Smooth muscle cell (in vitro differentiated cells): ENCODE measurements around the gene FLT1. TPM values are rescaled to one million over a fixed set of nuclear protein-coding genes. Genes with fewer than 3 reads are reported as not detected.

Source experiments
- DNase-seq: peaks from one replicate; lab custom pipeline; 2025; ENCODE audit not compliant: unreplicated experiment; lab: John Stamatoyannopoulos, UW
- H2AFZ ChIP-seq: fragments of 200-600 bp; sonication (generic); 2 replicates; pipeline ENCODE4 v1.6.0; 2016; ENCODE audit warnings: antibody characterized with exemption, low read depth, mild to moderate bottlenecking
- H3F3A ChIP-seq: fragments of 200-600 bp; sonication (generic); 2 replicates; pipeline ENCODE4 v1.6.0; 2017; ENCODE audit warnings: antibody characterized with exemption, low read depth
- H3K27ac ChIP-seq: fragments of 200-600 bp; sonication (generic); 2 replicates; pipeline ENCODE4 v1.5.1; 2016; ENCODE audit warnings: low read depth, mild to moderate bottlenecking
- H3K27me3 ChIP-seq: fragments of 200-600 bp; sonication (generic); 2 replicates; pipeline ENCODE4 v1.6.1; 2016; ENCODE audit warnings: low read depth, mild to moderate bottlenecking
- H3K36me3 ChIP-seq: fragments of 200-600 bp; sonication (generic); 2 replicates; pipeline ENCODE4 v1.5.1; 2016; ENCODE audit warnings: low read depth
- H3K4me1 ChIP-seq: fragments of 200-600 bp; sonication (generic); 2 replicates; pipeline ENCODE4 v1.5.1; 2016; ENCODE audit warnings: low read depth
- H3K4me2 ChIP-seq: fragments of 200-600 bp; sonication (generic); 2 replicates; pipeline ENCODE4 v1.6.0; 2016; ENCODE audit warnings: mild to moderate bottlenecking
- H3K4me3 ChIP-seq: fragments of 200-600 bp; sonication (generic); 2 replicates; pipeline ENCODE4 v1.5.1; 2016; ENCODE audit warnings: mild to moderate bottlenecking
- H3K79me2 ChIP-seq: fragments of 200-600 bp; sonication (generic); 2 replicates; pipeline ENCODE4 v1.6.0; 2016; ENCODE audit warnings: low read depth, mild to moderate bottlenecking
- H3K9ac ChIP-seq: fragments of 200-600 bp; sonication (generic); 2 replicates; pipeline ENCODE4 v1.6.0; 2016; ENCODE audit warnings: low read depth
- H3K9me3 ChIP-seq: fragments of 200-600 bp; sonication (generic); replicated peaks from 2 replicates; pipeline ENCODE4 v1.5.1; 2016; ENCODE audit warnings: low read depth
- H4K20me1 ChIP-seq: fragments of 200-600 bp; sonication (generic); 2 replicates; pipeline ENCODE4 v1.6.0; 2016; ENCODE audit warnings: low read depth
- WGBS: methylation state at CpG from one replicate; pipeline ENCODE4 v1.1.7; 2016; ENCODE audit warnings: low lambda C conversion rate; 5-methylcytosine and 5-hydroxymethylcytosine counted together
- polyA plus RNA-seq: library from polyadenylated mRNA; unstranded; fragments of >200 nt; fragmentation: Nextera tagmentation; extraction: Ambion mirVana; gene quantifications from 2 replicates; pipeline ENCODE4 v1.2.1, GENCODE V29; 2016
- total RNA-seq: library from RNA; depleted of rRNA; stranded (reverse); fragments of >200 nt; gene quantifications from 2 replicates; pipeline ENCODE4 v1.2.3, GENCODE V29; 2014
- TF ChIP-seq, protein P1 (sequence below): fragments of 200-600 bp; sonication (generic); IDR thresholded peaks from 2 replicates; pipeline ENCODE4 v1.5.1; 2017; ENCODE audit warnings: borderline replicate concordance, mild to moderate bottlenecking, antibody characterized with exemption; ENCODE audit not compliant: insufficient read depth, poor library complexity, severe bottlenecking

Gene FLT1
- total and polyA plus RNA-seq, 2 experiments from 2014 or later = 495 to 738 TPM

GRCh38 chr13:28530729-28531076, 35.8 kb upstream of the FLT1 start:
- 32% methylated on average over 3 of the region's 3 CpGs for WGBS
- Histone ChIP-seq H3K36me3 (no peaks in the 10 kb centered on the region), H3K9me3 (no peaks in the 10 kb centered on the region), H3K4me3 (peak overlapping the region; percentile 66), H3K27ac (peak overlapping the region; percentile 3), H3K4me2 (peak overlapping the region; percentile 86), H4K20me1 (no peaks in the 10 kb centered on the region), H3K27me3 (no peaks in the 10 kb centered on the region), H3F3A (peaks cover 3% of the 10 kb centered on the region), H3K4me1 (peaks cover 6% of the 10 kb centered on the region), H3K79me2 (no peaks in the 10 kb centered on the region), H2AFZ (peak overlapping the region; percentile 82), H3K9ac (no peak overlapping the region)
- TF ChIP-seq, protein P1, sequence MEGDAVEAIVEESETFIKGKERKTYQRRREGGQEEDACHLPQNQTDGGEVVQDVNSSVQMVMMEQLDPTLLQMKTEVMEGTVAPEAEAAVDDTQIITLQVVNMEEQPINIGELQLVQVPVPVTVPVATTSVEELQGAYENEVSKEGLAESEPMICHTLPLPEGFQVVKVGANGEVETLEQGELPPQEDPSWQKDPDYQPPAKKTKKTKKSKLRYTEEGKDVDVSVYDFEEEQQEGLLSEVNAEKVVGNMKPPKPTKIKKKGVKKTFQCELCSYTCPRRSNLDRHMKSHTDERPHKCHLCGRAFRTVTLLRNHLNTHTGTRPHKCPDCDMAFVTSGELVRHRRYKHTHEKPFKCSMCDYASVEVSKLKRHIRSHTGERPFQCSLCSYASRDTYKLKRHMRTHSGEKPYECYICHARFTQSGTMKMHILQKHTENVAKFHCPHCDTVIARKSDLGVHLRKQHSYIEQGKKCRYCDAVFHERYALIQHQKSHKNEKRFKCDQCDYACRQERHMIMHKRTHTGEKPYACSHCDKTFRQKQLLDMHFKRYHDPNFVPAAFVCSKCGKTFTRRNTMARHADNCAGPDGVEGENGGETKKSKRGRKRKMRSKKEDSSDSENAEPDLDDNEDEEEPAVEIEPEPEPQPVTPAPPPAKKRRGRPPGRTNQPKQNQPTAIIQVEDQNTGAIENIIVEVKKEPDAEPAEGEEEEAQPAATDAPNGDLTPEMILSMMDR = no peak
- no peak for DNase-seq

DNA sequence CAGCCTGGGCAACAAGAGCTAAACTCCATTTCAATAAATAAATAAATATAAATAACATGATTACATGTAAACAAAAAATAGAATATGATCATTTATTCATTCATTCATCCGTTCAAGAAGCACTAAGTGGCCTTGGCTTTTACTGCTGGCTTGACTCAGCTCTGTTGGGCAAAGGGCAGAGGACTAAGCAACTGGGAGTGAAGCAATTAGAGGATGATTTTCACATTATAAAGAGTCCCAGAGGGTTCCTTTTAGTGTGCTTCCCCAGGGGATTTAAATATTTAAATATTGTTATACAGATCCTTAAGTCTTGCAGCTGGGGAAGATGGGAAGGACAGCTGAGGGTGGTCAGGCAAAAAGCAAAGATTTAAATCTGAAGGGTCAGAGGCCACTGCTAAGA, 34.9 kb upstream of the FLT1 start:
- 75% methylated on average over 1 of the region's 1 CpG for WGBS
- Histone ChIP-seq H3K27ac (no peak overlapping the region), H4K20me1 (no peaks in the 10 kb centered on the region), H2AFZ (no peak overlapping the region), H3K4me2 (no peak overlapping the region), H3K4me1 (peaks cover 6% of the 10 kb centered on the region), H3K9ac (no peak overlapping the region), H3K4me3 (no peak overlapping the region), H3K79me2 (no peaks in the 10 kb centered on the region), H3K36me3 (no peaks in the 10 kb centered on the region), H3K9me3 (no peaks in the 10 kb centered on the region), H3F3A (peaks cover 3% of the 10 kb centered on the region), H3K27me3 (no peaks in the 10 kb centered on the region)
- TF ChIP-seq, protein P1 = no peak
- no peak for DNase-seq

DNA sequence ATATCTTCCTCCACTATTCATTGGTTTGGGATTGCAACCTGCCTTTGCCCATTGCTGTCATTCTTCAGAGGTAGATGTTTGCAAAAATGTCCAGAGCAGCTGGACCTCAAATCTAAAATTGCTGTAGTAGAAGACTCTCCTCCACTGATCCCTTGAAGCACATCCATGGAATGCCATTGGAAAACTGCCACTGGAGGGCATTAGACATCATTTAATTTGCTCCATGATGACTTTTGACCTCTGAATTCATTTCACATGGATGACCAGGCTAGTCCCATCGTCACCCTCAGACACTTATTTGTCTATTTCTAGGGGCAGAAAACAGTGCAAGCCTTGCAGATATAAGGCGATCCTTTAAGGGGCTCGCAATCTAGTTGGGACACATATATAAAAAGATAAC, 33.9 kb upstream of the FLT1 start:
- H3K36me3 ChIP-seq = no peaks in the 10 kb centered on the region
- H3K27me3 ChIP-seq = no peaks in the 10 kb centered on the region
- DNase-seq = no peak
- no peak overlapping the region for H2AFZ ChIP-seq
- no peak overlapping the region for H3K4me3 ChIP-seq
- 86% methylated on average over 3 of the region's 3 CpGs for WGBS
- H3K4me1 ChIP-seq = peaks cover 6% of the 10 kb centered on the region
- H3K9ac ChIP-seq = no peak overlapping the region
- no peaks in the 10 kb centered on the region for H4K20me1 ChIP-seq
- H3K27ac ChIP-seq = no peak overlapping the region
- TF ChIP-seq, protein P1 = no peak
- H3K9me3 ChIP-seq = no peaks in the 10 kb centered on the region
- H3K4me2 ChIP-seq = no peak overlapping the region
- peaks cover 3% of the 10 kb centered on the region for H3F3A ChIP-seq
- no peaks in the 10 kb centered on the region for H3K79me2 ChIP-seq

DNA sequence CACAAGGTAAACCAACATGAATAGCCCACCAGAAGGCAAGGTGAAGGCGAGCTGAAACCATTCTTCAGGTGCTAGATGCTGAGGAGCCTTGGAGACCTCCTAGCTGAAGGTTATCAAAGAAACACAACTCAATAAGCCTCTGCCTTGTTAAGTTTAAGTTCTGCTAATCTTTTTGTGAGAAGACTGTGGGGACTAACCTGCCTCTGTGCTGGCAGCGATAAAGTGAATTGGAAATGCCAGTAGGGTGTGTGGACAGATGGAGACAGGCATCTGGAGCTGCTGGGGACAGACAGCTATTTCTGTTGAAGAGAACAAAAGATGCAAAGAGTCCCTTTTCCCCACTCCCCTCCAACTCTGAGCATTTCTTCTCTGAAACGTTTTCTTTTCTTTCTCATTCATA, 33.5 kb upstream of the FLT1 start:
- TF ChIP-seq, protein P1 = no peak
- Histone ChIP-seq H3K36me3 (no peaks in the 10 kb centered on the region), H2AFZ (no peak overlapping the region), H3K4me3 (no peak overlapping the region), H3K79me2 (no peaks in the 10 kb centered on the region), H3K4me1 (peaks cover 6% of the 10 kb centered on the region), H3K27ac (no peak overlapping the region), H3K27me3 (no peaks in the 10 kb centered on the region), H3K9ac (no peak overlapping the region), H4K20me1 (no peaks in the 10 kb centered on the region), H3K9me3 (no peaks in the 10 kb centered on the region), H3K4me2 (no peak overlapping the region), H3F3A (peaks cover 3% of the 10 kb centered on the region)
- DNase-seq = no peak
- WGBS = 87% methylated on average over 3 of the region's 3 CpGs
